GM19463 (cell line): Measurements from ENCODE around the gene NAP1L1.

Source experiments
- ATAC-seq: cut with Tn5 transposase; IDR thresholded peaks from one replicate; pipeline ENCODE4 v1.9.1; 2021; ENCODE audit warnings: mild to moderate bottlenecking, moderate library complexity; ENCODE audit not compliant: unreplicated experiment

NAP1L1 gene

DNA sequence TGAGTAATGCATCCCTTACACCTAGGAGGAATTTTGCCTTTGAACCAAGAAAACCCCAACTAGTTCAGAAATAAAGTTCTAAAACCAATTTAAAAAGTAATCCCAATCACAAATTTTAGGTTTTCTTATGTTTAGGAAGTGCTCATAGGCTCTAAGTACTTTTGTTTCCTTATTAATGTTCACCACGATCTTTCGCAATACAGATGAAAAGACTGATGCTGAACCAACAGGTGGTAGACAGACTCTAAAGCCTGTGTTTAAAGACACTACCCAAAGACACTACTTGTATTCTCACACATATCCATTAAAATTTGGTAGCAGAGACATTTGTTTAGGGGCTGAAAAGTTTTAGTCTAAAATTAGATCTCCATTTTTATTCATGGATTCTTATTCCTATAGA, 42.3 kb downstream of the NAP1L1 start:
- ATAC-seq, result no peak

DNA sequence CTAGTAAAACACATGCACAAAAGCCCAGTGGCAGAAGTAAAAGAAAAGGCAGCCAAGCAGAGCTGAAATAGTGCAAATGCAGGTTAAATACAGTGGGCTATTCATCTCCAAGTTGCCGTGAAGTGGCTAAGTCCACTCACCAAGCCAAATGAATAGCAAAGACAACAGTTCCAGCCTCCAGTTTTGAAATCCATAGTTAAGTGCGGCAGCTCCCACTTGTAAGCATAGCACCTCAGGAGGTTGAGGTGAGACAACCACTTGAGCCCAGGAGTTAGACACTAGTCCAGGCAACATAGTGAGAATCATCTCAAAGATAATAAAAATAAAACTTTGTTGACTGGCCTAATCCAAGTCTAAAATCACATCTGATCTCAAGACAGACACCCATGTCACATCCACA, 43.1 kb downstream of the NAP1L1 start:
- ATAC-seq, result no peak

- no peak for ATAC-seq
Observed at GRCh38 chr12:76040461-76040860, 44.0 kb downstream of the NAP1L1 start.

DNA sequence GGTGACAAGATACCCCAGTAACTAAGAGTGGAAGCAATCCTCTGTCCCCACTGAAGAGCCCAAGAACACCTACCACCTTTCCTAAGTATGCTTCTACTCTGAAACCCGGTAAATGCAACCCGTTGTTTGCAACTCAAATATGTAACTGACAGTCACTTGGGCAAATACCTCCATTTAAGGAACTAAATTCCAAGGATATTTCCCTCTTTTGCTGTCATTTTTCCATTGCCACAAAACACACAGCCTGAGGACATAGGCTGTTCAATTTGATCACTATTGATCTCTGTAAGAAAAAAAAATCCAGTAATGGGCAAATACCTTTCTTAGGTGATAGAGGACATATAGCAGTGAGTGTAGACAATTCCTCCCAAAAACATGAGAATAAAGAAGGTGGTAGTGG, 46.3 kb downstream of the NAP1L1 start:
- ATAC-seq, result no peak

GRCh38 chr12:76037130-76038103, 47.1 kb downstream of the NAP1L1 start:
- ATAC-seq, result peak; percentile 49

DNA sequence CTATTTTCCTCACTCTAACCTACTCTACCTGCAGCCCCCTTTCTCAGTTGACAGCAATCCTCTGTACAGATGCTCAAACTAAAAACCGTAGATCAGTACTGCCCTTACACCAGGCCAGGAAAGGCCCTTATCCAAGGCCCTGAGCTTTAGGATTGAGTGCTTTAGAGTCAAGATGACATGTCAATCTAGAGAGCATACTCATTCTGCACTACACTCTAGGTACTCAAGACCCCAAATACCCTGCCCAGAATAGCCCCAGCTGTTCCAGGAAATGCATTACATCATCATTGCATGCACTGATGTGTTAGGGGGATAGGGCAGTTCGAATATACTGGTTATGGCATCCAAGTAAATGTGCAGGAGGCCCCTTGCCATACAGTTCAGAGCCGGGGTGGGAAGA, 49.4 kb downstream of the NAP1L1 start:
- no peak for ATAC-seq

DNA sequence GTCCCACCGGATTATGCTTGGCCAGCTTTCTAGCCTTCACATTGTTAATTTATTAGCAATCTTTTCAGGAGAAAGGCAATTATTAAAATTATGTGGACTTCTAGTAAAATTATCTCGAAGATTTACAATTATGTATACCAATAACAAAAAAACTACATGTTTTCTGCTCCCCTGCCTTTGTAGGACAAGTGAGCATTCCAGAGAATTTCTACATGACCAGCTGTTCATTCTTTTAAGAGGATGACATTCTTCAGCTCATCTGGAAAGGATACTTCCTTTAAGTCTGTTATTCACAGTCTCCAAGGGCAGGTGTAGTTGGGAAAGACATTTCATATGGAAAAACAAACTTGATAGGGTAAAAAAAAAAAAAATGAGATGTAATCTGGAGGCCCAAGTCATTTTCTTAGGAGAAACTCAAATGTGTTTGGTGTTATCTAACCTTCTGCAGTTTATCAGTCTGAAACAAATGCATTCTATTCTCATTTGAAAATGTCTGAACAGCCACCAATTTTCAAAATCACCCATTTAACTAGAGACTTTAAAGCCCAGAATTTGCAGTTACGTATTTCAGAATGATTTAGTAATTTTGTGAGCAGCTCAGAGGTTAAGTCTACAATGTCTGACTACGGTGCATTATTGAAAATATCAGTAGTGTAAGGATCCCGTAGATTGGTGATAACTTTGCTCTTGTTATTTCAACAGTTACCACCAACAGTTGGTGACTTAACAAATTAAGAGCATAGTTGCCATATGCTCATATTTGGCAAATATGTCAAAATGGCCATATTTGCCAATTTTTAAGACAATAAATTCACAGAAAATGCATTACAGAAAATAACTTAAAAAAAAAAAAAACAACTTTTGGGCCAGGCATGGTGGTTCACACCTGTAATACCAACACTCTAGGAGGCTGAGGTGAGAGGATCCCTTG, 51.1 kb downstream of the NAP1L1 start:
- no peak for ATAC-seq

DNA sequence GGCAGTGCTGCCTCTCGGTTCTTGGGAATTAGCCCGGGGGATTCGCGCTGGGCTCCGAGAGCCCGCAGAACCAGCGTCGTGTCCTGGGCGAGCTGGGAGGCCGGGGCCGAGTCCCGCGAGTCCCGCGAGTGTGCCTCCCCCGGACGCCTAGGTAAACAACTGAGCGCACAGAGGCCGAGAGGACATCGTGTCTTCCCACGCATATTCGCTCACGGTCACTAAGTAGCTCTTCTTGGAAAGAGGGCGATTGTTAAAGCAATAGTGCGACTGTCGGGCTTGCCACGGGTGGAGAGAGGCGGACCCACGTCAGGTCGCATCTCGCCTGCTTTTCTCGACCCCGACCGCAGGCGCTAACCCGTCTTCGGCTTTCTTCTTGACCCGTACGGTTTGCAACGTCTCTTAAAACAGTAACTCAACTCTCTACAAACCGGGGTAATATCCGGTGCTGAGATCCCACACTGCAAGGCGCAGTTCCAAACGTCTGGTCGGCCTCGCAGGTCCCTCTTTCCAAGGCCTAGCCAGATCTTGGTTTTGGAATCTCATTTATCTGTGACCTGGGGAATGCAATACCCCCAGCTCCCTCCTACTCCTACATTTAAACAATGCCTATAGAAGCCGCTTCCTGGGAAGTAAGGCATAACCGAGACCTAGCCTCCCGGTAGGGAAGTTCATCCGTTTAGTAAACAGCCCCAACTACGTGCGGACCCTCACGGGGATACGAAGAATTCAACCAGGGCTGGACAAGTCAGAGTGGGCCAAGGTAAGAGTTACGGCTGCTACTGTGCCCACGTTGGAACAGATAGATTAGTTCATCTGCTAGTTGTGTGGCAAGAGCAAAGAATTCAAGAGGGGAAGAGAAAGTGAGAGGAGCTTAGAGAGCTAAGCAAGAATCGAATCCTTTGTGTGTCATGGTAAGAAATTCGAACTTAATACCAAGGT, 52.2 kb downstream of the NAP1L1 start:
- ATAC-seq, result peak; percentile 16

DNA sequence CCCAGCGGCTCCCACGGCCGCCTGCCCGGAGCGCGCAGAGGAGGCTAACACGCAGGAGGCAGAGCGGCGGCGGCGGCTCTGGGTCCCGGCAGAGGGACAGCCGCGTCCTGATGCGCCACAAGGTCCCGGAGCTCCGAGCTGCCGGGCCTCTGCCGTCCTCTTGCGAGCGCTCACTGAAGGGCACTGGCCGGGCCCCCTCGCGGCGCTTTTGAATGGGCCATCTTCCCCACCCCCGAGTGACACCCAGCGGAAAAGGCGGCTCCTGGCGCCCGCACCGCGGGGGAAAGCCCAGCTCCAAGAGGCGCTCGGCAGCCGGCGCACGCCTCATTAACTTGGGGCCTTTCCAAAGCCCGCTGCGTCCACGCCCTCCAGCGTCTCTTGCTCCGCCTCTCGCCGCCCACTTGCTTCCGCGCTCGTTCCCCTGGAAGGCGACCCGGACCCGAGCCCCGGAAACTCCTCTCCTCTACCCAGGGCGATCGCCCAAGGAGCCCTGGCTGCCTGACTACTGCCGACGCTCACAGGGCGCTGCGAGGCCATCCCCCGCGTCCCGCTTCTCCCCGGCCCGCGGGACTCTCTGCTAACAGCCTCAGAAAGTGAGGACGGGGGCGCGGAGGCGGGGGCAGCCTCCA, 53.0 kb downstream of the NAP1L1 start, which contains the start of gene PHLDA1:
Gene PHLDA1 (minus strand): TSS at position 363 of the 629 bp plus-strand sequence.
- peak; percentile 75 for ATAC-seq

GRCh38 chr12:76031081-76031413, 53.4 kb downstream of the NAP1L1 start:
- no peak for ATAC-seq

- ATAC-seq, result peak; percentile 1
Observed at GRCh38 chr12:76030341-76031080, 54.0 kb downstream of the NAP1L1 start.

DNA sequence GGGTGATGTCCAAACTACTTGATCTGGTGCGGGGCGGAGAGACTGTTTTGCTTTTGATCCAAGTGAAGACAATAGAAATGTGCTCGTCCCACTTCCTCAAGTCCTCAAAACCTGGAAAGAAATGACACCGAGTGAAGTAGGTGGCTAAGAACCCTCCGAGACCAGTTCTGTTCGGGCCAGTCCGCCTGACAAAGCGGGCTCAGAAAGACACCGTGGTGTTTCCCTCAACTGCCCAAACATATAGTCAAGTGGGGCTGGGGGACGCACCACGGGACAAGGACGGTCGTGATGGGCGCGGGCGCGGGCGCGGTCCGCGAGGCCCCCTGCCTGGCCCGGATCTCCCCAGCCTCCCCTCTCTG, 54.5 kb downstream of the NAP1L1 start:
- no peak for ATAC-seq

- ATAC-seq, result no peak
Observed at GRCh38 chr12:76028571-76029277, 55.8 kb downstream of the NAP1L1 start.

GRCh38 chr12:76026643-76027063, 57.8 kb downstream of the NAP1L1 start:
- no peak for ATAC-seq

GRCh38 chr12:76025601-76026575, 58.6 kb downstream of the NAP1L1 start:
- no peak for ATAC-seq

DNA sequence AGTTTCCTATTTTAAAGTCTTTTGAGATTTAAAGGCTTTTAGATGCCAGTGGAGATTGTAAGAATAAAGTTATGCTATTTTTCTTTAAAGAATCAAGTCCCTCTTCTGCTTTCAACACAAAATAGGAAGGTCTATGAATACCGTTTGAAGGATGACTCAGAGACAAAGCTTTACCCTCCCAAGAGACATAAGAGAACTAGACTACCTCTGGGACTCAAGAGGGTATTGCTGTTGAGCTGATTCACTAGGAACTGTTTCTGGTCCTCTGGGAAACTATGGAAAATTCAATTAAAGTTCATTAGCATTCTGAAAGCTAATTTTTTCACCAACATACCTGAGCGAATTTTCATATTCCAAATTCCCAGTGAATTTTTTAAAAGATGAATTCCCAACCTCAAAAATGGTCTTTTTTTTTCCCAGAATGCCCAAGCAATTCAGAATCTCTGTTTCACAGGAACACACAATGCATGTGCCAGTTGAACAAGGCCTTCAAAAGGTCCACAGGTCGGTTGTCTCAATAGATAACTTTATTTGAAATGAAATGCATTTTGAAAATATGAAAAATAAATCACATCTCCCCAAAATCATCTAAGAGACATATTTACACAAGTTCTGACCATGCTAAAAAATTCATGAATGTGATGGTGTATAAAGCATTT, 59.4 kb downstream of the NAP1L1 start:
- ATAC-seq, result no peak
